Activated CD8-positive, alpha-beta memory T cell treated with anti-CD3 and anti-CD28 coated beads for 48 hours (primary cell): ENCODE measurements around the gene NUP58.
A peak's percentile ranks its signal among the peaks of the same experiment; 100 is the strongest.
"Not testable (repeated sequence)": the region's sequence is repeated elsewhere in the genome, so short reads cannot be mapped to it uniquely, and the experiment has no call there.

ENCODE experiments used
- DNase-seq, 3 experiments: peaks; one replicate each; pipeline ENCODE4 v3.0.0-alpha.2; 2020; ENCODE audit warnings: low read depth in 2 of 3, low spot score in 2 of 3

NUP58 gene

GRCh38 chr13:25300861-25301346 lies 521 bp upstream of the NUP58 start:
- peak in 1 of 3 experiments; percentile 6 for DNase-seq

GRCh38 chr13:25302121-25302520 lies 696 bp downstream of the NUP58 start:
- DNase-seq = no peak

- no peak for DNase-seq
Measured at GRCh38 chr13:25306671-25307464, 5.4 kb downstream of the NUP58 start.

GRCh38 chr13:25310891-25311290 lies 9.5 kb downstream of the NUP58 start:
- DNase-seq = no peak

- not testable (repeated sequence) for DNase-seq
Measured at GRCh38 chr13:25318946-25319345, 17.5 kb downstream of the NUP58 start.

- DNase-seq = no peak
Measured at GRCh38 chr13:25319771-25320170, 18.3 kb downstream of the NUP58 start.

- no peak for DNase-seq
Measured at GRCh38 chr13:25324100-25324499, 22.7 kb downstream of the NUP58 start.

- DNase-seq = no peak
Measured at GRCh38 chr13:25329706-25330105, 28.3 kb downstream of the NUP58 start.

- no peak for DNase-seq
Measured at GRCh38 chr13:25330541-25330940, 29.1 kb downstream of the NUP58 start.

GRCh38 chr13:25335856-25336255 lies 34.4 kb downstream of the NUP58 start:
- DNase-seq = no peak

- DNase-seq = no peak
Measured at GRCh38 chr13:25345576-25345975, 44.2 kb downstream of the NUP58 start.

GRCh38 chr13:25347151-25347550 lies 45.7 kb downstream of the NUP58 start:
- DNase-seq = no peak

GRCh38 chr13:25351404-25351803 lies 50.0 kb downstream of the NUP58 start:
- no peak for DNase-seq

GRCh38 chr13:25352230-25352629 lies 50.8 kb downstream of the NUP58 start:
- DNase-seq = no peak

GRCh38 chr13:25352806-25353205 lies 51.4 kb downstream of the NUP58 start:
- DNase-seq = no peak

- no peak for DNase-seq
Measured at GRCh38 chr13:25353344-25353743, 51.9 kb downstream of the NUP58 start.

GRCh38 chr13:25354377-25354776 lies 53.0 kb downstream of the NUP58 start:
- DNase-seq = no peak

GRCh38 chr13:25360443-25360842 lies 59.0 kb downstream of the NUP58 start:
- DNase-seq = not testable (repeated sequence)

- DNase-seq = no peak
Measured at GRCh38 chr13:25365720-25366235, 64.4 kb downstream of the NUP58 start.

- no peak for DNase-seq
Measured at GRCh38 chr13:25371158-25371874, 69.9 kb downstream of the NUP58 start.

GRCh38 chr13:25371875-25372283 lies 70.5 kb downstream of the NUP58 start, which contains the start of gene ATP8A2:
Gene ATP8A2 (plus strand): TSS chr13:25371974. CDS start chr13:25372213, 239 bp downstream.
- no peak for DNase-seq
